Kidney epithelial cell (primary cell): ENCODE data around the gene HOXB5. TPM values are rescaled to one million over a fixed set of nuclear protein-coding genes. Genes with fewer than 3 reads are reported as not detected.

Source experiments
- DNase-seq: peaks from one replicate; pipeline ENCODE4 v3.0.0-alpha.2; 2010; ENCODE audit warnings: low read depth
- H3K27me3 ChIP-seq: 2 replicates; pipeline ENCODE4 v1.6.0; 2011; ENCODE audit warnings: low read length; ENCODE audit not compliant: control insufficient read depth, insufficient read depth
- H3K36me3 ChIP-seq: 2 replicates; pipeline ENCODE4 v1.5.1; 2011; ENCODE audit warnings: low read length; ENCODE audit not compliant: control insufficient read depth, insufficient read depth
- H3K4me3 ChIP-seq: 2 replicates; pipeline ENCODE4 v1.5.1; 2011; ENCODE audit warnings: low read depth, mild to moderate bottlenecking, control low read depth, low read length
- CTCF ChIP-seq: IDR thresholded peaks from 2 replicates; pipeline ENCODE4 v1.5.1; 2011; ENCODE audit warnings: mild to moderate bottlenecking, moderate library complexity, low read length, control low read depth, inconsistent platforms; ENCODE audit not compliant: insufficient read depth, poor library complexity, severe bottlenecking
- total RNA-seq: library from RNA; depleted of rRNA; stranded (reverse); fragments of >200 nt; gene quantifications from 2 replicates; pipeline ENCODE4 v1.2.3, GENCODE V29; 2015

Gene HOXB5
- total RNA-seq, 1 donor from 2014 or later = 3.6 TPM

DNA sequence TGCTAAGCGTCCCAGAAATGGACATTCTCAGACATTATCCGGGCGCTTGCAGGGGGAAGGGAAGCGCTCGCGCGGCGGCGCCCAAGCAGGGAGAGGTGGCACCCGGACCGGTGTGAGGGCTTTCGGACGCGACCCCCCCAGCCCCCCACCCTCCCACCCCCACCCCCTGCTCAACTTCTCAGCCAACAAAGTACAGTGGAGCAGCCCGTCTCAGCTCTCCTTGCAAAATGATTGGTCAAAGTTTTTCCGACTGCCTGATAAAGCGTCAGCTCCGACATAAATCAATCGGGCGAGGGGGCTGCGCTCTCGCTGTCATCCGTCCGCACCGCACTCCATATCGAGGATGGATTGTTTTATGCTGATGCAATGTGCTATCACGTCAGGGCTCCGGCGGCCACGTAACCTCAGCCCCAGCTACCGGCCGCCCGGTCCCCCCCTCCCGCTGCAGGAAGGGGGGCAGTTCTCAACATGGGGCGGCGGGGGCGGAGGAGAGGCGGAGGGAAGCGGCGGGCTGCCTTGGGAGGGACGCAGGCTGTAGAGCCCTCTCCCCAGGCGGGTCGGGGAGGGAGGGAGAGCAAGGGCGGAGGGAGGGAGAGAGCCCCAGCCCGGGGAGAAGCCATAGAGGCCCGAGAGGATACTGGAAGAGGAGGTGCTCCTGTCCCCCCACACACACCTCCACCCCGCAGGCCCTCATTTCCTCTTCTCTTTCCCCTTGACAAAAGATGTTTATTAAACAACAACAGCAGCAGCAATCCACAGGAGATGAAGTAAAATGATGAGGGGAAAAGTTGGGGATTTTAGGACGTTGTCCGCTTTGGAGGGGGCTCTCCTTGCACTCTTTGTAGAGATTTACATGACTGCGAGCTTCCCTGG is 32.9 kb upstream of the HOXB5 start, which contains the start of gene HOXB9:
Gene HOXB9 (minus strand): TSS at position 114 of the 873 bp plus-strand sequence. CDS start 89 bp downstream, at position 25.
- Histone ChIP-seq H3K4me3 (peak within 1 kb of the TSS; percentile 88), H3K27me3 (no peaks in the 10 kb centered on the region), H3K36me3 (no peaks in the 10 kb centered on the region)
- no peak for TF ChIP-seq CTCF
- peak; percentile 83 for DNase-seq

GRCh38 chr17:48625495-48626244 is 32.1 kb upstream of the HOXB5 start:
- Histone ChIP-seq H3K4me3 (peak overlapping the region; percentile 88), H3K36me3 (no peaks in the 10 kb centered on the region), H3K27me3 (no peaks in the 10 kb centered on the region)
- no peak for TF ChIP-seq CTCF
- no peak for DNase-seq

GRCh38 chr17:48624544-48625494 is 31.2 kb upstream of the HOXB5 start:
- no peak for TF ChIP-seq CTCF
- H3K4me3 ChIP-seq = peak overlapping the region; percentile 88

GRCh38 chr17:48624118-48624517 is 30.5 kb upstream of the HOXB5 start:
- no peaks in the 10 kb centered on the region for H3K27me3 ChIP-seq
- no peak for DNase-seq
- TF ChIP-seq CTCF = no peak
- H3K36me3 ChIP-seq = no peaks in the 10 kb centered on the region
- peak overlapping the region; percentile 88 for H3K4me3 ChIP-seq

More at GRCh38 chr17:48624544-48625494, 31.2 kb upstream of the HOXB5 start:
- Histone ChIP-seq H3K36me3 (no peaks in the 10 kb centered on the region), H3K27me3 (no peaks in the 10 kb centered on the region)
- DNase-seq = no peak

- Histone ChIP-seq H3K4me3 (peak overlapping the region; percentile 88), H3K27me3 (no peaks in the 10 kb centered on the region), H3K36me3 (no peaks in the 10 kb centered on the region)
- no peak for TF ChIP-seq CTCF
- DNase-seq = no peak
These were observed 30.0 kb upstream of the HOXB5 start for GRCh38 chr17:48623583-48623982.
